ENCODE measurements around the gene CCDC110. TPM values are rescaled to one million over a fixed set of nuclear protein-coding genes. Genes with fewer than 3 reads are reported as not detected.

Gene CCDC110
- total RNA-seq, 1 donor from 2014 or later = 0.67 TPM

DNA sequence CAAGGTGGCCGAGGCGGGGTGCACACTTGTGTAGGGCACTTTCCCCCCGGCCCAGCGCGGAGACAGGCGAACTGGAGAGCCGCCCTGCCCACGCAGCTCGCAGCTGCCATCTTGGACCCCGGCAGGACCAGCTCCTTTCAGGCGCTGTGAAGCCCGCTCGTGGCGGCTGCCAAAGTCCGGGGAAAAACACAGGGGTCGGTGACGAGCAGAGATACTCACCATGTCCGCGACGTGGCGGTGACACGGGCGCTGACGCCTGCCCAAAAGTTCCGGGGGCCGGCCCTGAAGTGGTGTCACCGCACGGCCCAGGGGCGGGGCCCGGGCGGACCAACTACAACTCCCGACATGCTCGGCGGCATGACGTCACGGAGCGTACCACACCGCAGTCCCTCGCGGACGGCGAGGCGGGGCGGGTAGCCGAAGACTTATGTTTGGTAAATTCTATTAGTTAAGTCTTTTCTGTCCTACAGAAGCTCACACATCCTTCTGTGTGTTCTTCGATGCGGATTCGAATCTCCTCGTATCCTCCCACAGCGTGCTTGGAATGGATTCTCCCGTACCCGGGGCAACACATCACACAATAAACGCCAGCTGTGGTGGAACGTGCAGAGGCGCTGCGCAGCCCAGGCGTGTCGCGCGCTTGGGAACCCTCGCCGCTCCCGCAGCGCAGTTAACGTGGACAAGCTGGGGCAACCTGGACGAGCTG lies 45.7 kb downstream of the CCDC110 start, which contains the start of gene UFSP2:
Gene UFSP2 (minus strand): TSS at position 318 of the 706 bp plus-strand sequence. CDS start 96 bp downstream, at position 222.
- peak within 1 kb of the TSS; percentile 90 for H3K4me3 Mint-ChIP-seq (ENCODE audit: unreplicated experiment)
- peaks cover 20% of the 10 kb centered on the region for H3K4me1 Mint-ChIP-seq (ENCODE audit: unreplicated experiment)
- no peaks in the 10 kb centered on the region for H3K9me3 Mint-ChIP-seq (ENCODE audit: unreplicated experiment)
- DNase-seq (ENCODE audit: low spot score) = peak; percentile 78
- peaks cover 9% of the 10 kb centered on the region for H3K36me3 Mint-ChIP-seq (ENCODE audit: low read depth, unreplicated experiment)
- peaks cover 9% of the 10 kb centered on the region for H3K27me3 Mint-ChIP-seq (ENCODE audit: unreplicated experiment)
- TF ChIP-seq, protein P1, sequence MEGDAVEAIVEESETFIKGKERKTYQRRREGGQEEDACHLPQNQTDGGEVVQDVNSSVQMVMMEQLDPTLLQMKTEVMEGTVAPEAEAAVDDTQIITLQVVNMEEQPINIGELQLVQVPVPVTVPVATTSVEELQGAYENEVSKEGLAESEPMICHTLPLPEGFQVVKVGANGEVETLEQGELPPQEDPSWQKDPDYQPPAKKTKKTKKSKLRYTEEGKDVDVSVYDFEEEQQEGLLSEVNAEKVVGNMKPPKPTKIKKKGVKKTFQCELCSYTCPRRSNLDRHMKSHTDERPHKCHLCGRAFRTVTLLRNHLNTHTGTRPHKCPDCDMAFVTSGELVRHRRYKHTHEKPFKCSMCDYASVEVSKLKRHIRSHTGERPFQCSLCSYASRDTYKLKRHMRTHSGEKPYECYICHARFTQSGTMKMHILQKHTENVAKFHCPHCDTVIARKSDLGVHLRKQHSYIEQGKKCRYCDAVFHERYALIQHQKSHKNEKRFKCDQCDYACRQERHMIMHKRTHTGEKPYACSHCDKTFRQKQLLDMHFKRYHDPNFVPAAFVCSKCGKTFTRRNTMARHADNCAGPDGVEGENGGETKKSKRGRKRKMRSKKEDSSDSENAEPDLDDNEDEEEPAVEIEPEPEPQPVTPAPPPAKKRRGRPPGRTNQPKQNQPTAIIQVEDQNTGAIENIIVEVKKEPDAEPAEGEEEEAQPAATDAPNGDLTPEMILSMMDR (IDR thresholded peaks at IDR 0.05; ENCODE audit: unreplicated experiment) = no peak
- H3K27ac Mint-ChIP-seq (ENCODE audit: unreplicated experiment) = peak within 1 kb of the TSS; percentile 97

- H3K4me3 Mint-ChIP-seq (ENCODE audit: unreplicated experiment) = peak overlapping the region; percentile 90
- peak overlapping the region; percentile 97 for H3K27ac Mint-ChIP-seq (ENCODE audit: unreplicated experiment)
- no peak for DNase-seq (ENCODE audit: low spot score)
- peaks cover 9% of the 10 kb centered on the region for H3K36me3 Mint-ChIP-seq (ENCODE audit: low read depth, unreplicated experiment)
- H3K4me1 Mint-ChIP-seq (ENCODE audit: unreplicated experiment) = peaks cover 20% of the 10 kb centered on the region
- H3K27me3 Mint-ChIP-seq (ENCODE audit: unreplicated experiment) = peaks cover 9% of the 10 kb centered on the region
- TF ChIP-seq, protein P1 (IDR thresholded peaks at IDR 0.05; ENCODE audit: unreplicated experiment) = no peak
- no peaks in the 10 kb centered on the region for H3K9me3 Mint-ChIP-seq (ENCODE audit: unreplicated experiment)
Measured at GRCh38 chr4:185424905-185425646, 46.5 kb downstream of the CCDC110 start.

DNA sequence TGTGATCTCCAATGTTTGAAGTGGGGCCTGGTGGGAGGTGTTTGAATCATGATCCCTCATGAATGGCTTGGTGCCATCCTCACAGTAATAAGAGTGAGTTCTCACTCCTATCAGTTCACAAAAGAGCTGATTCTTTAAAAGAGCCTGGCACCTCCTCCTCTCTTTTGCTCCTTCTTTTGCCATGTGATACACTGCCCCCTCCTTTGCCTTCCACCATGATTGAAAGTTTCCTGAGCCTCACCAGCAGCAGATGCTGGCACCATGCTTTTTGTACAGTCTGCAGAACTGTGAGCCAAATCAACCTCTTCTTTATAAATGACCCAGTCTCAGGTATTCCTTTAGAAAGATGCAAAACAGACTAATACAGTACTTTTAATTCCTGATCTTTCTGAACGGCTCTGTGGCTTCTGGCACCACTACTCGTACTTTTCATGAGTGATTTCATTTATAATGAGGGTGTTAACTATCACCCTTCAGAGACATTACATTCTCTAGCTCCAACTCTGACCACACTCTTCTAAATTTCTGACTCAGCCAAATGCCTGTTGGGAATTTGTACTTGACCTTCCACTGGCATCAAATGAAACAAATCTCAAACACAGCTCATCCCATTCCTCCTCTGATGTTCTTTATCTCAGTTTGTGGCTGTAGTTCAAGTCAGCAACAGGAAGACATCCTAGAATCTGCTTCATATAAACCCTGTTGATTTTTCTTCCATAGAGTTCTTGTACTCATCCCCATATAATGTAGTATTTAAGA lies 50.0 kb downstream of the CCDC110 start:
- Mint-ChIP-seq H3K9me3 (ENCODE audit: unreplicated experiment) (no peaks in the 10 kb centered on the region), H3K27ac (ENCODE audit: unreplicated experiment) (no peak overlapping the region), H3K27me3 (ENCODE audit: unreplicated experiment) (peaks cover 8% of the 10 kb centered on the region), H3K4me1 (ENCODE audit: unreplicated experiment) (peaks cover 20% of the 10 kb centered on the region), H3K36me3 (ENCODE audit: low read depth, unreplicated experiment) (peaks cover 11% of the 10 kb centered on the region), H3K4me3 (ENCODE audit: unreplicated experiment) (no peak overlapping the region)
- TF ChIP-seq, protein P1 (IDR thresholded peaks at IDR 0.05; ENCODE audit: unreplicated experiment) = no peak
- DNase-seq (ENCODE audit: low spot score) = no peak

DNA sequence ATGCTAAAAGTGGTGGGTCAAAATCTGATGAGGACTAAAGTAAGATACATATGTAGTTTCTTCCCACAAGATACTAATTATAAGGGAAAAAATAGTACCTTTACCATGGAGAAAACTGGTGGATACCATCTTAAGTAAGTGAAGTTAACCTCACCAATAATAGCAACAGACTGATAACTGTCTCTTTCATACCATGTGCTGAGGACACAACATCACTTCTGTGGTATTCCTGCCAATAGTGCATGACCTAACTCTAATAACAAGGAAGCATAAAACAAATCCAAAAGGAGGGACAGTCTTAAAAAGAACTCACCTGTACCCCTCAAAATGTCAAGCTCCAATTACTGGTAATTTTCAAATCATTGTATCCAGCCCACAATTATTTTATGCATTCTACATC lies 54.6 kb downstream of the CCDC110 start:
- H3K9me3 Mint-ChIP-seq (ENCODE audit: unreplicated experiment) = no peaks in the 10 kb centered on the region
- peaks cover 8% of the 10 kb centered on the region for H3K36me3 Mint-ChIP-seq (ENCODE audit: low read depth, unreplicated experiment)
- H3K27me3 Mint-ChIP-seq (ENCODE audit: unreplicated experiment) = no peaks in the 10 kb centered on the region
- H3K4me1 Mint-ChIP-seq (ENCODE audit: unreplicated experiment) = peaks cover 5% of the 10 kb centered on the region
- no peak overlapping the region for H3K4me3 Mint-ChIP-seq (ENCODE audit: unreplicated experiment)
- H3K27ac Mint-ChIP-seq (ENCODE audit: unreplicated experiment) = no peak overlapping the region
- TF ChIP-seq, protein P1 (IDR thresholded peaks at IDR 0.05; ENCODE audit: unreplicated experiment) = no peak
- DNase-seq (ENCODE audit: low spot score) = no peak

Measured in endothelial cell (in vitro differentiated cells).